Lower lobe of right lung (tissue), 2 donors: ENCODE data around the gene CLCN2. TPM values are rescaled to one million over a fixed set of nuclear protein-coding genes. Genes with fewer than 3 reads are reported as not detected.

Source experiments
- ATAC-seq, 2 donors: fragments of 200-7000 bp; cut with Tn5 transposase; one replicate each; pipeline ENCODE4 v1.9.1; 2020 to 2022; ENCODE audit warnings: mild to moderate bottlenecking in 2 of 2, moderate library complexity in 2 of 2
- DNase-seq: peaks from one replicate; pipeline ENCODE4 v3.0.0-alpha.2; 2020
- H3K27ac ChIP-seq: fragments of 200-600 bp; one replicate; pipeline ENCODE4 v1.8.0; 2022
- H3K27me3 ChIP-seq: fragments of 200-600 bp; one replicate; pipeline ENCODE4 v1.8.0; 2022; ENCODE audit warnings: low read depth
- H3K36me3 ChIP-seq: fragments of 200-600 bp; one replicate; pipeline ENCODE4 v1.8.0; 2022; ENCODE audit warnings: mild to moderate bottlenecking
- H3K4me1 ChIP-seq: fragments of 200-600 bp; one replicate; pipeline ENCODE4 v1.8.0; 2022
- H3K4me3 ChIP-seq: fragments of 200-600 bp; one replicate; pipeline ENCODE4 v1.8.0; 2022; ENCODE audit warnings: mild to moderate bottlenecking
- H3K9me3 ChIP-seq: fragments of 200-600 bp; one replicate; pipeline ENCODE4 v1.8.0; 2022
- intact Hi-C: fragments of 100-400 bp; cut with DNase I; formaldehyde crosslinking; loops from one replicate; pipeline ENCODE4 v1.11.0; 2022
- total RNA-seq: library from RNA; stranded (reverse); fragmentation: NEBNext Ultra II Directional; extraction: Animal tissue kit (Norgen Biotek cat#: 25700); gene quantifications from one replicate; pipeline ENCODE4 v1.2.1, GENCODE V29; 2021
- TF ChIP-seq, protein P1 (sequence below): fragments of 200-600 bp; IDR thresholded peaks from one replicate; pipeline ENCODE4 v1.8.0; 2022; ENCODE audit warnings: antibody characterized with exemption, mild to moderate bottlenecking
- donor health status: DM: no; HTN: yes; CAD: no; lungs with severe emphysema.

CLCN2 gene
- total RNA-seq, 1 donor from 2014 or later = 4.4 TPM

- ATAC-seq (no peak), DNase-seq (no peak)
- H3K27me3 ChIP-seq = no peaks in the 10 kb centered on the region
- H3K36me3 ChIP-seq = peaks cover 84% of the 10 kb centered on the region
- intact Hi-C loops = no loop called here
- TF ChIP-seq, protein P1, sequence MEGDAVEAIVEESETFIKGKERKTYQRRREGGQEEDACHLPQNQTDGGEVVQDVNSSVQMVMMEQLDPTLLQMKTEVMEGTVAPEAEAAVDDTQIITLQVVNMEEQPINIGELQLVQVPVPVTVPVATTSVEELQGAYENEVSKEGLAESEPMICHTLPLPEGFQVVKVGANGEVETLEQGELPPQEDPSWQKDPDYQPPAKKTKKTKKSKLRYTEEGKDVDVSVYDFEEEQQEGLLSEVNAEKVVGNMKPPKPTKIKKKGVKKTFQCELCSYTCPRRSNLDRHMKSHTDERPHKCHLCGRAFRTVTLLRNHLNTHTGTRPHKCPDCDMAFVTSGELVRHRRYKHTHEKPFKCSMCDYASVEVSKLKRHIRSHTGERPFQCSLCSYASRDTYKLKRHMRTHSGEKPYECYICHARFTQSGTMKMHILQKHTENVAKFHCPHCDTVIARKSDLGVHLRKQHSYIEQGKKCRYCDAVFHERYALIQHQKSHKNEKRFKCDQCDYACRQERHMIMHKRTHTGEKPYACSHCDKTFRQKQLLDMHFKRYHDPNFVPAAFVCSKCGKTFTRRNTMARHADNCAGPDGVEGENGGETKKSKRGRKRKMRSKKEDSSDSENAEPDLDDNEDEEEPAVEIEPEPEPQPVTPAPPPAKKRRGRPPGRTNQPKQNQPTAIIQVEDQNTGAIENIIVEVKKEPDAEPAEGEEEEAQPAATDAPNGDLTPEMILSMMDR = no peak
- H3K27ac ChIP-seq = no peak overlapping the region
- no peaks in the 10 kb centered on the region for H3K4me1 ChIP-seq
- H3K4me3 ChIP-seq = no peak overlapping the region
- no peaks in the 10 kb centered on the region for H3K9me3 ChIP-seq
Observed at GRCh38 chr3:184306341-184306972, 54.9 kb downstream of the CLCN2 start.

DNA sequence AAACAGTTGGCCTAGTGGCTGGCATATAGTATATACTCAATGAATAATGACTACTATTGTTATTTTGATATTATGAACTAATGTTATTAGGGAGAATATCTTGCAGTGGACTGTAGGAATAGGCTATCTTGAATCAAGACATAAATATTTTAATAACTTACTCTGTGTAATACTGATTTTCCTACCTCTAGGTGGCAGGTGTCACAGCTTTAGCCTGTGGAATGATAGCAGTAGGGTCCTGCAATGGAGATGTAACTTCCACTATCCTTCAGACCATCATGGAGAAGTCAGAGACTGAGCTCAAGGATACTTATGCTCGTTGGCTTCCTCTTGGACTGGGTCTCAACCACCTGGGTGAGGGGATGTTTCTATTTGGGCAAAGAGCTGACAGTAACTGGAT is 55.8 kb downstream of the CLCN2 start:
- intact Hi-C loops = no loop called here
- Histone ChIP-seq H3K9me3 (no peaks in the 10 kb centered on the region), H3K4me1 (peaks cover 1% of the 10 kb centered on the region), H3K36me3 (peaks cover 93% of the 10 kb centered on the region), H3K27ac (no peak overlapping the region), H3K4me3 (no peak overlapping the region), H3K27me3 (no peaks in the 10 kb centered on the region)
- TF ChIP-seq, protein P1 = no peak
- ATAC-seq (peak in 1 of 2 donors; percentile 42), DNase-seq (no peak)

DNA sequence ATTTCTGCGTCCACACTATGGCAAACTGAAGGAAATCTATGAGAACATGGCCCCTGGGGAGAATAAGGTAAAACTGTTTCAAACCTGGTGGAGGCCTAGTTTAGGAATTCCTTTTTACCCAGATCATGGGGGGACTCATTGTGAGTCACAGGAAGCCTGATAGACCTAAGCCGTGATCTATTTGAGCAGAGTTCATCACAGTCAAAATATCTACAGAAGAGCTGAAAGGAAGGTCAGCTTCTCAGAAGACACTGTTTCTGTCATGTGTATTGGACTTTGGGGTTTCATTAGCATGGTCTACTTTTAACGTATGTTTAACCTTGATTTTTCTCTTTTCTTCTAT is 61.1 kb downstream of the CLCN2 start:
- no peak for ATAC-seq
- H3K4me1 ChIP-seq = peaks cover 14% of the 10 kb centered on the region
- no peaks in the 10 kb centered on the region for H3K27me3 ChIP-seq
- TF ChIP-seq, protein P1 = no peak
- no peaks in the 10 kb centered on the region for H3K9me3 ChIP-seq
- peaks cover 52% of the 10 kb centered on the region for H3K36me3 ChIP-seq
- no peak overlapping the region for H3K27ac ChIP-seq
- DNase-seq = no peak
- intact Hi-C loops = no loop called here
- peak overlapping the region; percentile 99 for H3K4me3 ChIP-seq

GRCh38 chr3:184299488-184300377 is 61.7 kb downstream of the CLCN2 start:
- DNase-seq = no peak
- Histone ChIP-seq H3K27ac (peak overlapping the region; percentile 81), H3K4me3 (peak overlapping the region; percentile 99), H3K27me3 (no peaks in the 10 kb centered on the region), H3K36me3 (peaks cover 45% of the 10 kb centered on the region), H3K9me3 (no peaks in the 10 kb centered on the region), H3K4me1 (peaks cover 14% of the 10 kb centered on the region)
- peak in 1 of 2 donors; percentile 29 for ATAC-seq
- intact Hi-C loops = no loop called here
- TF ChIP-seq, protein P1 = no peak

- peaks cover 37% of the 10 kb centered on the region for H3K36me3 ChIP-seq
- peaks cover 14% of the 10 kb centered on the region for H3K4me1 ChIP-seq
- no peaks in the 10 kb centered on the region for H3K27me3 ChIP-seq
- ATAC-seq = peak; percentile 99 to 100
- peak within 1 kb of the TSS; percentile 85 for H3K27ac ChIP-seq
- TF ChIP-seq, protein P1 = no peak
- DNase-seq = peak; percentile 98
- peak within 1 kb of the TSS; percentile 99 for H3K4me3 ChIP-seq
- intact Hi-C loops = no loop called here
- H3K9me3 ChIP-seq = no peaks in the 10 kb centered on the region
Observed at GRCh38 chr3:184298759-184299487, 62.5 kb downstream of the CLCN2 start, which contains the start of gene PSMD2. PSMD2 (plus strand) TSS chr3:184299241; CDS start chr3:184299267, 26 bp downstream.
